ENCODE measurements around the gene GP2. TPM values are rescaled to one million over a fixed set of nuclear protein-coding genes. Genes with fewer than 3 reads are reported as not detected.

GP2 gene
- total RNA-seq, 1 experiment from 2014 or later = not detected

GRCh38 chr16:20334396-20334795, 7.1 kb upstream of the GP2 start:
- H3K27me3 Mint-ChIP-seq (ENCODE audit: insufficient read depth, unreplicated experiment) = peaks cover 4% of the 10 kb centered on the region
- ChIA-PET CTCF (interaction anchor here (0.7 kb wide), 1 partner anchor 52 kb away, joined by 5 read pairs; no protein-coding TSS in a partner anchor), POLR2A (no interaction called here)
- Histone ChIP-seq H3K36me3 (ENCODE audit: control insufficient read depth, insufficient read depth, low read length) (no peaks in the 10 kb centered on the region), H3K27me3 (replicated peaks; ENCODE audit: control insufficient read depth, insufficient read depth, low read length) (no peaks in the 10 kb centered on the region), H3K4me3 (ENCODE audit: low read depth, low read length) (no peak overlapping the region), H3K4me1 (no peaks in the 10 kb centered on the region), H3K9me3 (no peaks in the 10 kb centered on the region)
- no peak overlapping the region for H3K27ac Mint-ChIP-seq (ENCODE audit: unreplicated experiment)
- no peak overlapping the region for H3K4me3 Mint-ChIP-seq (ENCODE audit: unreplicated experiment)
- H3K9me3 Mint-ChIP-seq (ENCODE audit: unreplicated experiment) = no peaks in the 10 kb centered on the region
- no peaks in the 10 kb centered on the region for H3K36me3 Mint-ChIP-seq (ENCODE audit: insufficient read depth, unreplicated experiment)
- H3K4me1 Mint-ChIP-seq (ENCODE audit: low read depth, unreplicated experiment) = no peaks in the 10 kb centered on the region
- DNase-seq = no peak
- intact Hi-C loops (cut with micrococcal nuclease; ENCODE audit: unreplicated experiment) = no loop called here
- BruUV-seq (replicated peaks) = no TSS peak
- no peak for TF ChIP-seq CTCF (IDR thresholded peaks at IDR 0.05; ENCODE audit: insufficient read depth in 1 of 2, low read depth in 1 of 2, low read length in 1 of 2, severe bottlenecking in 1 of 2, unreplicated experiment in 1 of 2)

- intact Hi-C loops (cut with micrococcal nuclease; ENCODE audit: unreplicated experiment) = no loop called here
- Mint-ChIP-seq H3K4me3 (ENCODE audit: unreplicated experiment) (no peak overlapping the region), H3K27ac (ENCODE audit: unreplicated experiment) (no peak overlapping the region), H3K27me3 (ENCODE audit: insufficient read depth, unreplicated experiment) (peaks cover 6% of the 10 kb centered on the region), H3K4me1 (ENCODE audit: low read depth, unreplicated experiment) (no peaks in the 10 kb centered on the region), H3K36me3 (ENCODE audit: insufficient read depth, unreplicated experiment) (no peaks in the 10 kb centered on the region), H3K9me3 (ENCODE audit: unreplicated experiment) (no peaks in the 10 kb centered on the region)
- no peaks in the 10 kb centered on the region for H3K4me1 ChIP-seq
- H3K9me3 ChIP-seq = no peaks in the 10 kb centered on the region
- H3K27me3 ChIP-seq (replicated peaks; ENCODE audit: control insufficient read depth, insufficient read depth, low read length) = no peaks in the 10 kb centered on the region
- H3K36me3 ChIP-seq (ENCODE audit: control insufficient read depth, insufficient read depth, low read length) = no peaks in the 10 kb centered on the region
- no peak overlapping the region for H3K4me3 ChIP-seq (ENCODE audit: low read depth, low read length)
- no TSS peak for BruUV-seq (replicated peaks)
- ChIA-PET POLR2A (no interaction called here), CTCF (interaction anchor here (0.9 kb wide), 1 partner anchor 53 kb away, joined by 11 read pairs; no protein-coding TSS in a partner anchor)
- DNase-seq = no peak
- TF ChIP-seq CTCF (IDR thresholded peaks at IDR 0.05; ENCODE audit: insufficient read depth in 1 of 2, low read depth in 1 of 2, low read length in 1 of 2, severe bottlenecking in 1 of 2, unreplicated experiment in 1 of 2) = no peak
Observed at GRCh38 chr16:20333120-20333519, 5.8 kb upstream of the GP2 start.

- Mint-ChIP-seq H3K27me3 (ENCODE audit: insufficient read depth, unreplicated experiment) (peaks cover 6% of the 10 kb centered on the region), H3K4me3 (ENCODE audit: unreplicated experiment) (no peak overlapping the region), H3K36me3 (ENCODE audit: insufficient read depth, unreplicated experiment) (no peaks in the 10 kb centered on the region), H3K4me1 (ENCODE audit: low read depth, unreplicated experiment) (no peaks in the 10 kb centered on the region), H3K9me3 (ENCODE audit: unreplicated experiment) (no peaks in the 10 kb centered on the region), H3K27ac (ENCODE audit: unreplicated experiment) (no peak overlapping the region)
- intact Hi-C loops (cut with micrococcal nuclease; ENCODE audit: unreplicated experiment) = no loop called here
- POLR2A ChIA-PET = no interaction called here
- H3K4me1 ChIP-seq = no peaks in the 10 kb centered on the region; the same call in 1 of the 2 replicates
- no peaks in the 10 kb centered on the region; the same call in 1 of the 2 replicates for H3K27me3 ChIP-seq (replicated peaks; ENCODE audit: control insufficient read depth, insufficient read depth, low read length)
- DNase-seq = no peak
- no peaks in the 10 kb centered on the region for H3K36me3 ChIP-seq (ENCODE audit: control insufficient read depth, insufficient read depth, low read length)
- H3K4me3 ChIP-seq (ENCODE audit: low read depth, low read length) = no peak overlapping the region
- TF ChIP-seq CTCF (IDR thresholded peaks at IDR 0.05; ENCODE audit: insufficient read depth in 1 of 2, low read depth in 1 of 2, low read length in 1 of 2, severe bottlenecking in 1 of 2, unreplicated experiment in 1 of 2) = no peak
- no TSS peak for BruUV-seq (replicated peaks)
- CTCF ChIA-PET = no interaction called here
- H3K9me3 ChIP-seq = no peaks in the 10 kb centered on the region
Observed at GRCh38 chr16:20332411-20332810, 5.1 kb upstream of the GP2 start.
